Measurements from ENCODE around the gene MTURN.

Gene MTURN

GRCh38 chr7:30136117-30136731 lies 1.4 kb downstream of the MTURN start:
- no peak for TF ChIP-seq CTCF (IDR thresholded peaks at IDR 0.05; ENCODE audit: borderline replicate concordance, insufficient read depth, low read depth, low read length)
- H3K4me3 ChIP-seq (ENCODE audit: low read depth, low read length): peak overlapping the region; percentile 60

- no peak for TF ChIP-seq CTCF (IDR thresholded peaks at IDR 0.05; ENCODE audit: borderline replicate concordance, insufficient read depth, low read depth, low read length)
- no peak overlapping the region for H3K4me3 ChIP-seq (ENCODE audit: low read depth, low read length)
Measured at GRCh38 chr7:30136743-30137485, 2.1 kb downstream of the MTURN start.

GRCh38 chr7:30139836-30140384 lies 5.1 kb downstream of the MTURN start:
- no peak for TF ChIP-seq CTCF (IDR thresholded peaks at IDR 0.05; ENCODE audit: borderline replicate concordance, insufficient read depth, low read depth, low read length)
- no peak overlapping the region for H3K4me3 ChIP-seq (ENCODE audit: low read depth, low read length)

- H3K4me3 ChIP-seq (ENCODE audit: low read depth, low read length): no peak overlapping the region
- TF ChIP-seq CTCF (IDR thresholded peaks at IDR 0.05; ENCODE audit: borderline replicate concordance, insufficient read depth, low read depth, low read length): no peak
Measured at GRCh38 chr7:30140456-30140855, 5.7 kb downstream of the MTURN start.

GRCh38 chr7:30142710-30143109 lies 7.9 kb downstream of the MTURN start:
- no peak overlapping the region for H3K4me3 ChIP-seq (ENCODE audit: low read depth, low read length)
- no peak for TF ChIP-seq CTCF (IDR thresholded peaks at IDR 0.05; ENCODE audit: borderline replicate concordance, insufficient read depth, low read depth, low read length)

- TF ChIP-seq CTCF (IDR thresholded peaks at IDR 0.05; ENCODE audit: borderline replicate concordance, insufficient read depth, low read depth, low read length): no peak
- H3K4me3 ChIP-seq (ENCODE audit: low read depth, low read length): no peak overlapping the region
Measured at GRCh38 chr7:30143748-30144251, 9.0 kb downstream of the MTURN start.

All from GM12875 (cell line).